Endothelial cell of umbilical vein (primary cell): ENCODE data around the gene EFNA5. TPM values are rescaled to one million over a fixed set of nuclear protein-coding genes. Genes with fewer than 3 reads are reported as not detected.

Experiments used
- BruUV-seq: library from RNA; stranded (reverse); fragments of 400-500 nt; replicated peaks from 2 replicates; lab custom pipeline; 2021; lab: Mats Ljungman, UMichigan
- CTCF ChIA-PET: fragments of 300-600, 350-600 bp; sonication (Branson Sonifier 250); formaldehyde crosslinking; loops from one replicate; lab custom pipeline; 2021; ENCODE audit warnings: antibody characterized with exemption, inconsistent platforms; lab: Charles Lee
- POLR2A ChIA-PET: fragments of 300-600, 350-600 bp; sonication (Branson Sonifier 250); formaldehyde crosslinking; loops from one replicate; lab custom pipeline; 2021; ENCODE audit warnings: antibody characterized with exemption, inconsistent platforms; lab: Charles Lee
- DNase-seq: peaks from one replicate; pipeline ENCODE4 v3.0.0-alpha.2; 2011; ENCODE audit warnings: low read depth, low spot score
- FAIRE-seq: peaks from 2 replicates; lab custom pipeline; 2011; peaks lifted over from hg19 to GRCh38; lab: Jason Lieb, UNC
- H2AFZ ChIP-seq: 2 replicates; pipeline ENCODE4 v1.6.0; 2012; ENCODE audit warnings: low read depth, low read length, control low read depth, inconsistent platforms
- H3K27ac ChIP-seq: 2 replicates; pipeline ENCODE4 v1.5.1; 2011; ENCODE audit warnings: low read depth, mild to moderate bottlenecking, control low read depth, low read length, moderate library complexity; ENCODE audit not compliant: insufficient read depth
- H3K27me3 ChIP-seq, 2 experiments: 2 replicates each; pipeline versions ENCODE4 v1.6.0 to v1.6.1; 2011; ENCODE audit warnings: low read length in 2 of 2, mixed read lengths in 1 of 2; ENCODE audit not compliant: control insufficient read depth in 2 of 2, insufficient read depth in 2 of 2
- H3K36me3 ChIP-seq, 2 experiments: 2 replicates in 1 of 2; 3 replicates in 1 of 2; pipeline ENCODE4 v1.5.1; 2011; ENCODE audit warnings: low read length in 2 of 2, mild to moderate bottlenecking in 1 of 2, moderate library complexity in 1 of 2; ENCODE audit not compliant: control insufficient read depth in 2 of 2, insufficient read depth in 2 of 2; ENCODE audit errors: extremely low read depth in 1 of 2
- H3K4me1 ChIP-seq: 3 replicates; pipeline ENCODE4 v1.5.1; 2011; ENCODE audit warnings: mild to moderate bottlenecking, low read length; ENCODE audit not compliant: control insufficient read depth, insufficient read depth; ENCODE audit errors: extremely low read depth
- H3K4me2 ChIP-seq: 2 replicates; pipeline ENCODE4 v1.6.1; 2011; ENCODE audit warnings: low read length, control low read depth, mixed read lengths; ENCODE audit not compliant: insufficient read depth
- H3K4me3 ChIP-seq, 3 experiments: fragments of 200-600 bp in 1 of 3; sonication (generic), shearing (Covaris generic) in 1 of 3; replicated peaks in 1 of 3; 2 replicates each; pipeline ENCODE4 v1.5.1; 2011 to 2016; ENCODE audit warnings: control low read depth in 3 of 3, low read length in 3 of 3, mild to moderate bottlenecking in 2 of 3, inconsistent platforms in 1 of 3, low read depth in 1 of 3, moderate library complexity in 1 of 3; ENCODE audit not compliant: insufficient read depth in 1 of 3
- H3K79me2 ChIP-seq: 2 replicates; pipeline ENCODE4 v1.6.0; 2012; ENCODE audit warnings: low read length, inconsistent platforms; ENCODE audit not compliant: control insufficient read depth, insufficient read depth
- H3K9ac ChIP-seq: replicated peaks from 2 replicates; pipeline ENCODE3; 2011; ENCODE audit warnings: low read length, control low read depth; ENCODE audit not compliant: insufficient read depth; ENCODE audit errors: extremely low read depth
- H3K9me1 ChIP-seq: replicated peaks from 3 replicates; pipeline ENCODE4 v1.6.0; 2011; ENCODE audit warnings: mild to moderate bottlenecking, low read length; ENCODE audit not compliant: control insufficient read depth, insufficient read depth; ENCODE audit errors: extremely low read depth
- H3K9me3 ChIP-seq: replicated peaks from 2 replicates; pipeline ENCODE4 v1.5.1; 2012; ENCODE audit warnings: low read length, inconsistent platforms; ENCODE audit not compliant: control insufficient read depth, insufficient read depth
- H4K20me1 ChIP-seq: replicated peaks from 2 replicates; pipeline ENCODE3; 2011; ENCODE audit warnings: mild to moderate bottlenecking, low read length; ENCODE audit not compliant: control insufficient read depth, insufficient read depth; ENCODE audit errors: extremely low read depth
- CTCF ChIP-seq, 2 donors: IDR thresholded peaks; 1 replicate in 1 of 2; 2 replicates in 1 of 2; pipeline ENCODE4 v1.5.1; 2011; ENCODE audit warnings: low read length in 2 of 2, mild to moderate bottlenecking in 2 of 2, moderate library complexity in 2 of 2, control low read depth in 1 of 2, inconsistent platforms in 1 of 2, low read depth in 1 of 2; ENCODE audit not compliant: insufficient read depth in 1 of 2; ENCODE audit errors: extremely low read depth in 1 of 2
- EZH2 ChIP-seq: IDR thresholded peaks from 2 replicates; pipeline ENCODE4 v1.6.1; 2012; ENCODE audit warnings: borderline replicate concordance, low read depth, mild to moderate bottlenecking, moderate library complexity, low read length, inconsistent platforms; ENCODE audit not compliant: severe bottlenecking
- FOS ChIP-seq: IDR thresholded peaks from 2 replicates; pipeline ENCODE4 v1.6.1; 2011; ENCODE audit warnings: mild to moderate bottlenecking, low read length, moderate library complexity, borderline replicate concordance; ENCODE audit not compliant: insufficient read depth
- GATA2 ChIP-seq: IDR thresholded peaks from 2 replicates; pipeline ENCODE4 v1.7.0; 2011; ENCODE audit warnings: low read depth, mild to moderate bottlenecking, moderate library complexity, mixed read lengths, low read length; ENCODE audit not compliant: insufficient read length, insufficient read depth
- JUN ChIP-seq: IDR thresholded peaks from 2 replicates; pipeline ENCODE4 v1.6.1; 2011; ENCODE audit warnings: borderline replicate concordance, low read depth; ENCODE audit not compliant: insufficient read length, insufficient read depth
- MAX ChIP-seq: IDR thresholded peaks from 2 replicates; pipeline ENCODE4 v1.6.1; 2011; ENCODE audit not compliant: insufficient read depth, insufficient read length
- MYC ChIP-seq: IDR thresholded peaks from one replicate; pipeline ENCODE4 v1.6.1; 2011; ENCODE audit warnings: mild to moderate bottlenecking, low read depth, low read length
- POLR2A ChIP-seq: IDR thresholded peaks from 2 replicates; pipeline ENCODE4 v1.6.1; 2012; ENCODE audit warnings: low read depth, mild to moderate bottlenecking, control low read depth, low read length
- POLR2AphosphoS5 ChIP-seq: IDR thresholded peaks from 2 replicates; pipeline ENCODE4 v1.6.1; 2012; ENCODE audit warnings: low read depth, mild to moderate bottlenecking, control low read depth, low read length, moderate library complexity; ENCODE audit not compliant: insufficient read depth
- dilution Hi-C: fragments of 300-500 bp; cut with MboI; formaldehyde crosslinking; loops from one replicate; pipeline ENCODE4 v1.15.0; 2019; ENCODE audit warnings: low sequenced_read_pairs; ENCODE audit not compliant: extremely low pct_ligation_motif_present
- intact Hi-C: fragments of 100-400 bp; cut with micrococcal nuclease; formaldehyde crosslinking; loops from one replicate; pipeline ENCODE4 v1.10.0; 2022
- polyA plus RNA-seq, 4 experiments: library from polyadenylated mRNA; depleted of rRNA in 3 of 4; stranded (reverse) in 3 of 4; unstranded in 1 of 4; fragments of >200 nt; gene quantifications; 2 replicates each; pipeline versions ENCODE4 v1.2.1 to v1.2.3, GENCODE V29; 2011 to 2012; ENCODE audit warnings: missing spikeins in 1 of 4
- total RNA-seq: library from RNA; stranded (reverse); gene quantifications from 2 replicates; pipeline ENCODE4 v1.2.3, GENCODE V29; 2021

EFNA5 gene
- total and polyA plus RNA-seq, 2 donors (not counting 3 experiments of a cell fraction or from before 2014, with no cell fraction given): 13.6 to 22.1 TPM

DNA sequence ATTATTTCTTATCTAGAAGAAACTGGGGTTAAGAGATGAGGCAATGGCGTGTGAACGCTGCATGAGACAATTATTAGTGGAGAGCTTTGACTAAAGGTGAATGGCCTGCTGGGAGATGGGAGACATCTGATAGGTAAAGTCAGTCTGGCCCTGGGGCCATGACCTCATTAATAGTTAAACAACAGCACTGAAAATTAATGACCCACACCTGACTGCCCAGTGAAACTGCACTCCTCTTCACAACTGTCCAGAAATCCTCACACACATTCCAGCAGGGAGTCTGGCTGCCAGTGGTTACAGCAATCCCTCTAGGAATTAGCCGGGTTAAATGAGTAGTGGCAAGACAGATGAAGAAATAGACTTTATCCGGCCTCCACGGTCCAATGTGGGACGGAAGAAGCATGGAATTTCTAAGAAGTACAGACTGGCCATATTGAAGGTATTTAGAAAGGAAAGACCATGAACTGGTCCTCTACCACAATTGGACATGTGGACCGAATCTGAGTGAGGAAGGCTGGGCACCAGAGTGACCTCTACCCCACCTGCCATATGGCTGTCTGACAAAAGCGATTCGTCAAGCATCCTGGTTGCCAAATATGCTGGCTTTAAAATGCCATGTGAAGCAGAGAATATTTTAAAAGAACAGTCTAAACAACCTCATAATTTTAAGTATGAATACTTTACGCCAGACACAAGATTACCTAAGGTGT lies 138.4 kb downstream of the EFNA5 start:
- H3K9me3 ChIP-seq: no peaks in the 10 kb centered on the region
- TF ChIP-seq FOS (no peak), CTCF (IDR thresholded peaks at IDR 0.05; ENCODE audit: extremely low read depth in 1 of 2, insufficient read depth in 1 of 2, low read depth in 1 of 2, low read length in 2 of 2) (no peak), MAX (no peak), GATA2 (no peak), POLR2AphosphoS5 (no peak), MYC (no peak), POLR2A (no peak), EZH2 (no peak), JUN (no peak)
- H3K79me2 ChIP-seq: no peaks in the 10 kb centered on the region
- H2AFZ ChIP-seq: no peak overlapping the region
- intact Hi-C loops (no loop called here), dilution Hi-C loops (no loop called here)
- H3K36me3 ChIP-seq: no peaks in the 10 kb centered on the region
- BruUV-seq: no TSS peak
- no peak overlapping the region for H3K4me2 ChIP-seq
- no peaks in the 10 kb centered on the region for H3K4me1 ChIP-seq
- no peaks in the 10 kb centered on the region for H3K27me3 ChIP-seq
- POLR2A ChIA-PET: no interaction called here
- FAIRE-seq (no peak), DNase-seq (no peak)
- no peak overlapping the region for H3K9ac ChIP-seq
- CTCF ChIA-PET: no interaction called here
- no peak overlapping the region for H3K27ac ChIP-seq
- H4K20me1 ChIP-seq: no peaks in the 10 kb centered on the region
- H3K9me1 ChIP-seq: no peaks in the 10 kb centered on the region
- H3K4me3 ChIP-seq: no peak overlapping the region
